GM12873 (cell line): ENCODE results near the gene DISC1.

Source experiments
- CTCF ChIP-seq: IDR thresholded peaks from 2 replicates; pipeline ENCODE4 v1.5.1; 2012; ENCODE audit warnings: low read depth, mild to moderate bottlenecking, moderate library complexity, low read length, control low read depth; ENCODE audit not compliant: insufficient read depth; ENCODE audit errors: missing control alignments

The DISC1 gene

GRCh38 chr1:231964961-231965360 lies 338.4 kb downstream of the DISC1 start:
- no peak for TF ChIP-seq CTCF

GRCh38 chr1:231965615-231966014 lies 339.0 kb downstream of the DISC1 start:
- no peak for TF ChIP-seq CTCF

- no peak for TF ChIP-seq CTCF
Measured at GRCh38 chr1:231966983-231967382, 340.4 kb downstream of the DISC1 start.

- TF ChIP-seq CTCF, result no peak
Measured at GRCh38 chr1:231969076-231969475, 342.5 kb downstream of the DISC1 start.

GRCh38 chr1:231970684-231971083 lies 344.1 kb downstream of the DISC1 start:
- TF ChIP-seq CTCF, result no peak

GRCh38 chr1:231971397-231972110 lies 345.0 kb downstream of the DISC1 start:
- TF ChIP-seq CTCF, result no peak

- TF ChIP-seq CTCF, result no peak
Measured at GRCh38 chr1:231972111-231972445, 345.5 kb downstream of the DISC1 start.
